Astrocyte of the spinal cord (primary cell): ENCODE results near the gene OSGEPL1.

Experiments used
- DNase-seq: peaks from one replicate; pipeline ENCODE4 v3.0.0; 2011; ENCODE audit warnings: low read depth, low spot score
- H3K4me3 ChIP-seq: 2 replicates; pipeline ENCODE4 v1.5.1; 2011; ENCODE audit warnings: low read depth, mild to moderate bottlenecking, low read length, moderate library complexity
- in situ Hi-C: cut with HindIII; loops from 2 replicates; pipeline ENCODE4 v1.10.0; 2017; ENCODE audit warnings: low sequenced_read_pairs
- TF ChIP-seq, protein P1 (sequence below): IDR thresholded peaks from 2 replicates; pipeline ENCODE4 v1.5.1; 2012; ENCODE audit warnings: low read depth, mild to moderate bottlenecking, low read length, inconsistent platforms

Gene OSGEPL1

GRCh38 chr2:189709501-189710221, 52.9 kb downstream of the OSGEPL1 start:
- in situ Hi-C loops, result no loop called here
- TF ChIP-seq, protein P1, sequence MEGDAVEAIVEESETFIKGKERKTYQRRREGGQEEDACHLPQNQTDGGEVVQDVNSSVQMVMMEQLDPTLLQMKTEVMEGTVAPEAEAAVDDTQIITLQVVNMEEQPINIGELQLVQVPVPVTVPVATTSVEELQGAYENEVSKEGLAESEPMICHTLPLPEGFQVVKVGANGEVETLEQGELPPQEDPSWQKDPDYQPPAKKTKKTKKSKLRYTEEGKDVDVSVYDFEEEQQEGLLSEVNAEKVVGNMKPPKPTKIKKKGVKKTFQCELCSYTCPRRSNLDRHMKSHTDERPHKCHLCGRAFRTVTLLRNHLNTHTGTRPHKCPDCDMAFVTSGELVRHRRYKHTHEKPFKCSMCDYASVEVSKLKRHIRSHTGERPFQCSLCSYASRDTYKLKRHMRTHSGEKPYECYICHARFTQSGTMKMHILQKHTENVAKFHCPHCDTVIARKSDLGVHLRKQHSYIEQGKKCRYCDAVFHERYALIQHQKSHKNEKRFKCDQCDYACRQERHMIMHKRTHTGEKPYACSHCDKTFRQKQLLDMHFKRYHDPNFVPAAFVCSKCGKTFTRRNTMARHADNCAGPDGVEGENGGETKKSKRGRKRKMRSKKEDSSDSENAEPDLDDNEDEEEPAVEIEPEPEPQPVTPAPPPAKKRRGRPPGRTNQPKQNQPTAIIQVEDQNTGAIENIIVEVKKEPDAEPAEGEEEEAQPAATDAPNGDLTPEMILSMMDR, result no peak
- DNase-seq, result no peak
- H3K4me3 ChIP-seq, result no peak overlapping the region

DNA sequence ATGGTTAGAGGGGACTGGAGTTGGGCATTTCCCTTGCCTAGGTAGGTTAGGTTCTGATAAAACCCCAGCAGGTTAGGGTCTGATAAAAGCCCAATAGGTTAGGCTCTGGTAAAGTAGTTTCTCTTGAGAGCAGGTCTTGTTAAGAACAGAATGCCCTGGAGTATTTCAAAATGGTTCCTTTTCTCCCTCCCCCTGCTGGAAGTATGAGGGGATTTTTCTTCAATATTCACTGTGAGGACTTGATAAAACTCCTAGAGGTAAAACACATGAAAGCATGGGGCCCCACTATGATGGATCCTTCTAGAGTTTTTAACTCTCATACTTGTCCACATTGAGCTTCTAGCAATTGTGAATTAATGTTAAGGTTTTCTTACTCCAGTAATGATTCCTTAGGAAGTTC, 60.5 kb downstream of the OSGEPL1 start:
- DNase-seq, result peak; percentile 12
- in situ Hi-C loops, result no loop called here
- TF ChIP-seq, protein P1, result peak; percentile 27
- no peak overlapping the region for H3K4me3 ChIP-seq

DNA sequence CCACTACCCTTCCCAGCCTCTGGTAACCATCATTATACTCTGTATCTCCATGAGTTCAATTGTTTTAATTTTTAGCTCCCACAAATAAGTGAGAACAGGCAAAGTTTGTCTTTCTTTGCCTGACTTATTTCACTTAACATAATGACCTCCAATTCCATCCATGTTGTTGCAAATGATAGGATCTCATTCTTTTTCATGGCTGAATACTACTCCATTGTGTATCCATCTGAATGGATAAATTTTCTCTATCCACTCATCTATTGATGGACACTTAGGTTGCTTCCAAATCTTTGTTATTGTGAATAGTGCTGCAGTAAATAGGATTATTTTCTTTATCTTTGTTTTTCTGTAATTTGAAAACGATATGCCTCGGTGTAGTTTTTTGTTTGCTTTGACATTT, 61.9 kb downstream of the OSGEPL1 start:
- TF ChIP-seq, protein P1, result no peak
- in situ Hi-C loops, result no loop called here
- H3K4me3 ChIP-seq, result no peak overlapping the region
- DNase-seq, result no peak

DNA sequence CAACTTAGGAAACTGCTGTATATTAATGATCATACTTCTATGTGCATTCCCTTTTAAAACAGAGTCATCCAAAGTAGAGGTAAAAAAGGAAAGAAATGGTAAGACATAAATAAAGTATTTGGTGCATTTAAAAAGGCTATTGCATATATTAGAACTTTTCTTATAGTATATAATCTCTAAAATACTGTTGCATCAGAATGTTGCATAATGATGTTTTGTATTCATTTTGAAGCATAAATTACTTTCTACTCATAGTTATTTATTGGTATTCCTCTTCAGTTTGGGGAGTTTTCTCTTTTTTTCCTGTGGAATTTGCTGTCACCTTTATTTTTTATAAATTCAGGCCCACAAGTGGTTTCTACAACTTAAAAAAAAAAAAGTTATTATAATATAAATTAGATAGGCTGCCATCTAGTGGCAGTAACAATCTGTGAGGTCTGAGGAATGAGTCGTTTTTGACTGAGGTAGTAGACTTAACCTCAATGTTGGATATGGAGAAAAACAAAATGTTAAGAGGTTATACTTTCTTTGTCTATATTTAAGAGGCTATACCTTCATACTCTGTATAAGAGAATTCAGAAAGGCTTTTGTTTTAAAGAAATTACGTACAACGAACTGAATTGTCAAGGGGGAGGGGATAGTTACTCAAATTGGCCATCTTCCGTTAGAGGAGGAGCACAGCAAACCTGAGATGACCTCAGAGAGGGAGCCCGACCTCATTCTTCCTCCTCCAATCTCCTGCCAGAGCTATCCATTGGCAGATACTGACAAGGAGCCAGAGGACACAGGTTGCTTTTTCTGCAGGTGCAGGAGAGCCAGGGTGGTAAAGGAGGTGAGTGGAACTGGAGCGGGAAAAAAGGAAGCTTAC, 64.3 kb downstream of the OSGEPL1 start:
- peak; percentile 75 for DNase-seq
- H3K4me3 ChIP-seq, result no peak overlapping the region
- in situ Hi-C loops, result no loop called here
- TF ChIP-seq, protein P1, result peak; percentile 55
